Nephron progenitor cell (in vitro differentiated cells): Measurements from ENCODE around the gene GABRQ.
"Not testable (repeated sequence)": the region's sequence is repeated elsewhere in the genome, so short reads cannot be mapped to it uniquely, and the experiment has no call there.

Source experiments
- DNase-seq: peaks from one replicate; pipeline ENCODE4 v3.0.0; 2021
- H3K27ac Mint-ChIP-seq: 2 replicates; pipeline ENCODE4 v1.8.0; 2021; ENCODE audit warnings: mild to moderate bottlenecking, moderate library complexity, mixed read lengths
- H3K27me3 Mint-ChIP-seq: 2 replicates; pipeline ENCODE4 v1.8.0; 2021; ENCODE audit warnings: mild to moderate bottlenecking, low read depth, mixed read lengths; ENCODE audit not compliant: poor library complexity
- H3K36me3 Mint-ChIP-seq: 2 replicates; pipeline ENCODE4 v1.8.0; 2021; ENCODE audit warnings: low read depth, mixed read lengths
- H3K4me1 Mint-ChIP-seq: 2 replicates; pipeline ENCODE4 v1.8.0; 2021; ENCODE audit warnings: mixed read lengths
- H3K4me3 Mint-ChIP-seq: 2 replicates; pipeline ENCODE4 v1.8.0; 2021; ENCODE audit warnings: mild to moderate bottlenecking, moderate library complexity, mixed read lengths
- H3K9me3 Mint-ChIP-seq: 2 replicates; pipeline ENCODE4 v1.8.0; 2021; ENCODE audit warnings: mild to moderate bottlenecking, moderate library complexity, mixed read lengths
- TF ChIP-seq, protein P1 (sequence below): fragments of 200-600 bp; sonication (generic); IDR thresholded peaks from 2 replicates; pipeline ENCODE4 v1.5.0; 2021; ENCODE audit warnings: antibody characterized with exemption

Gene GABRQ

DNA sequence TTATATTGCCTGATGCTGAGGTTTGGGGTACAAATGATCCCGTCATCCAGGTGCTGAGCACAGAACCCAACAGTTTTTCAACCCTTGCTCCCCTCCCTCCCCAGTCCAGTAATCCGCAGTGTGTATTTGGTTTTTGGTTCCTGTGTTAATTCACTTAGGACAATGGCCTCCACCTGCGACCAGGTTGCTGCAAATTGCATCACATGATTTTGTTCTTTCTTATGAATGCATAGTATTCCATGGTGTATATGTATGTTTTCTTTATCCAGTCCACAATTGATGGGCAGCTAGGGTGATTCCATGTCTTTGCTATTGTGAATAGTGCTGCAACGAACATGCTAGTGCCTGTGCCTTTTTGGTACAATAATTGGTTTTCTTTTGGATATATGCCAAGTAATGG, 25.4 kb downstream of the GABRQ start:
- Mint-ChIP-seq H3K9me3 (peaks cover 59% of the 10 kb centered on the region), H3K4me3 (no peak overlapping the region), H3K27me3 (peaks cover 7% of the 10 kb centered on the region), H3K4me1 (no peaks in the 10 kb centered on the region), H3K36me3 (no peaks in the 10 kb centered on the region), H3K27ac (no peak overlapping the region)
- TF ChIP-seq, protein P1, sequence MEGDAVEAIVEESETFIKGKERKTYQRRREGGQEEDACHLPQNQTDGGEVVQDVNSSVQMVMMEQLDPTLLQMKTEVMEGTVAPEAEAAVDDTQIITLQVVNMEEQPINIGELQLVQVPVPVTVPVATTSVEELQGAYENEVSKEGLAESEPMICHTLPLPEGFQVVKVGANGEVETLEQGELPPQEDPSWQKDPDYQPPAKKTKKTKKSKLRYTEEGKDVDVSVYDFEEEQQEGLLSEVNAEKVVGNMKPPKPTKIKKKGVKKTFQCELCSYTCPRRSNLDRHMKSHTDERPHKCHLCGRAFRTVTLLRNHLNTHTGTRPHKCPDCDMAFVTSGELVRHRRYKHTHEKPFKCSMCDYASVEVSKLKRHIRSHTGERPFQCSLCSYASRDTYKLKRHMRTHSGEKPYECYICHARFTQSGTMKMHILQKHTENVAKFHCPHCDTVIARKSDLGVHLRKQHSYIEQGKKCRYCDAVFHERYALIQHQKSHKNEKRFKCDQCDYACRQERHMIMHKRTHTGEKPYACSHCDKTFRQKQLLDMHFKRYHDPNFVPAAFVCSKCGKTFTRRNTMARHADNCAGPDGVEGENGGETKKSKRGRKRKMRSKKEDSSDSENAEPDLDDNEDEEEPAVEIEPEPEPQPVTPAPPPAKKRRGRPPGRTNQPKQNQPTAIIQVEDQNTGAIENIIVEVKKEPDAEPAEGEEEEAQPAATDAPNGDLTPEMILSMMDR, result no peak
- DNase-seq, result no peak

DNA sequence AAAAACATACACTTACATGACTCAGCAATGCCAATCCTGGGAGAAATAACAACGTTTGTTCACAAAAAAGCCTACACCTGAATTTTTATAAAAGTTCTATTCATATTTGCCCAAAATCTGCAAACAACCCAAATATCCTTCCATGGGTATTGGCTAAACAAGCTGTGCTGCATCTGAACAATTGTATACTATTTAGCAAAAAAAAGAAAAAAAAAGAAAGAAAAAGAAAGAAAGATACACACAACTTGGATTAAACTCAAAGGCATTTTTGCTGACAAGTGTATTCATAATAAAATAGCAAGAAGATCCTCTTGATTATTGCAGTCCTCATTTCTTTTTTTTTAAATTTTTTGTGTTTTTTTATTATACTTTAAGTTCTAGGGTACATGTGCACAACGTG, 36.4 kb downstream of the GABRQ start:
- Mint-ChIP-seq H3K9me3 (peaks cover 40% of the 10 kb centered on the region), H3K27me3 (peaks cover 13% of the 10 kb centered on the region), H3K27ac (no peak overlapping the region), H3K4me3 (no peak overlapping the region), H3K36me3 (no peaks in the 10 kb centered on the region), H3K4me1 (no peaks in the 10 kb centered on the region)
- TF ChIP-seq, protein P1, result no peak
- no peak for DNase-seq

DNA sequence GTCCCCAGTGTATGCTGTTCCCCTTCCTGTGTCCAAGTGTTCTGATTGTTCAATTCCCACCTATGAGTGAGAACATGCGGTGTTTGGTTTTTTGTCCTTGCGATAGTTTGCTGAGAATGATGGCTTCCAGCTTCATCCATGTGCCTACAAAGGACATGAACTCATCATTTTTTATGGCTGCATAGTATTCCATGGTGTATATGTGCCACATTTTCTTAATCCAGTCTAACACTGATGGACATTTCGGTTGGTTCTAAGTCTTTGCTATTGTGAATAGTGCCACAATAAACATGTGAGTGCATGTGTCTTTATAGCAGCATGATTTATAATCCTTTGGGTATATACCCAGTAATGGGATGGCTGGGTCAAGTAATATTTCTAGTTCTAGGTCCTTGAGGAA, 37.0 kb downstream of the GABRQ start:
- not testable (repeated sequence) for H3K4me1 Mint-ChIP-seq, H3K27ac Mint-ChIP-seq, H3K4me3 Mint-ChIP-seq, DNase-seq, H3K36me3 Mint-ChIP-seq
- Mint-ChIP-seq H3K27me3 (peaks cover 13% of the 10 kb centered on the region), H3K9me3 (peaks cover 37% of the 10 kb centered on the region)

DNA sequence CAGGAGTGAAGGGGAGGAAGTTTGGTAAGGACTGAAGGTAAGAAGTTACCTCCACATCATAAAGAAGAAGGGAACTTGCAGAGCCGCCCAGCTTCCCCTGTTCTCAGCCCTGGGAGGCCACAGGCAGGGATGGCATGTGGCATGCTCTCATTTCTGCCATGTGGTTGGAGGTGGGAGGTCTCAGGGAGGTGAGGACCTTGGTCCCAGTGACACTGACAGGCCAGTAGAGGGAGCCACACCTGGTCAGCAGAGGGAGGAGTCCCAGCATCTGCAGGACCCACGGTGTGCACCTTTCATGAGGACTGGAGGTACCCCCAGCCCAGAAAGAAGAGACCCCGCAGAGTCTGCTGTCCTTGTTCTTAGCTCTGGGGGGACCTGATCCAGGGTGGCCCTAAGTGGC, 43.3 kb downstream of the GABRQ start:
- H3K27me3 Mint-ChIP-seq, H3K4me1 Mint-ChIP-seq, DNase-seq, H3K36me3 Mint-ChIP-seq, H3K4me3 Mint-ChIP-seq, H3K27ac Mint-ChIP-seq: not testable (repeated sequence)
- H3K9me3 Mint-ChIP-seq, result peaks cover 24% of the 10 kb centered on the region

DNA sequence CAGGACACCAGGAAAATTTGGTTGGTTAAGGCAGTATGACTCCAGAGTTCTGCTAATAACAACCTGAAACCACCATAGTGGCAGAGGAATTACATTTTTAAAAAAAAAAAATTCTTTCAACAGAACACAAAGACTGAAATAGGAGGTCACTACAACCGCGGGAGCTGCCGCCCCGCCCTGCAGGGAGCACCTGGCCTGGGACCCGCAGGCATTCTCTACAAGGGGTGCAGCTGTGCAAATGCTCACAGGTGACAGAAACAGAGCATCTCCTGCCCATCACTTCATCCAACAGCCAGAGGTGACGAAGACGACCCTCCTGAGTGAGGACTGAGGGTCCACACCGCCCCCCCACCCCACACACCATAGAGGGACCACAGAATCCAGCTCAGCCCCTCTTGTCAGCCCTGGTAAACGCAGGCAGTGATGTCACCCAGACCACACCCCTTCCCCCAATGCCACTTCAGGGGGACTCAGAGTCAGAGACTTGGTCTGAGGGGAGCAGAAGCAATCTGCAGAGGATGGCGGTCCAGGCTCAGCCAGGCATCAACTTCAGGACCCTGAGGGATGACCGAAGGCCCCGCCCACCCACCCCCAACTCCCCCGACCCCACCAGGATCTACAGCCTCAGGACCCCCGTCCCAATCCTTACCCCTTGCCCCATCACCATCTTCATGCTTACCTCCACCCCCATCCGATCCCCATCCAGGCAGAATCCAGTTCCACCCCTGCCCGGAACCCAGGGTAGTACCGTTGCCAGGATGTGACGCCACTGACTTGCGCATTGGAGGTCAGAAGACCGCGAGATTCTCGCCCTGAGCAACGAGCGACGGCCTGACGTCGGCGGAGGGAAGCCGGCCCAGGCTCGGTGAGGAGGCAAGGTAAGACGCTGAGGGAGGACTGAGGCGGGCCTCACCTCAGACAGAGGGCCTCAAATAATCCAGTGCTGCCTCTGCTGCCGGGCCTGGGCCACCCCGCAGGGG, 60.5 kb downstream of the GABRQ start, which contains the start of gene MAGEA3:
TSS of gene MAGEA3 (plus strand) at position 843 of the 980 bp plus-strand sequence. CDS start 2,039 bp downstream, outside the sequence.
- H3K27ac Mint-ChIP-seq, H3K36me3 Mint-ChIP-seq, DNase-seq, H3K4me1 Mint-ChIP-seq, H3K4me3 Mint-ChIP-seq, H3K27me3 Mint-ChIP-seq: not testable (repeated sequence)
- peaks cover 13% of the 10 kb centered on the region for H3K9me3 Mint-ChIP-seq

DNA sequence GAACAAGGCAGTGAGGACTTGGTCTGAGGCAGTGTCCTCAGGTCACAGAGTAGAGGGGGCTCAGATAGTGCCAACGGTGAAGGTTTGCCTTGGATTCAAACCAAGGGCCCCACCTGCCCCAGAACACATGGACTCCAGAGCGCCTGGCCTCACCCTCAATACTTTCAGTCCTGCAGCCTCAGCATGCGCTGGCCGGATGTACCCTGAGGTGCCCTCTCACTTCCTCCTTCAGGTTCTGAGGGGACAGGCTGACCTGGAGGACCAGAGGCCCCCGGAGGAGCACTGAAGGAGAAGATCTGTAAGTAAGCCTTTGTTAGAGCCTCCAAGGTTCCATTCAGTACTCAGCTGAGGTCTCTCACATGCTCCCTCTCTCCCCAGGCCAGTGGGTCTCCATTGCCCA, 62.7 kb downstream of the GABRQ start:
- DNase-seq, H3K27ac Mint-ChIP-seq: not testable (repeated sequence)
- H3K9me3 Mint-ChIP-seq, result peaks cover 13% of the 10 kb centered on the region

DNA sequence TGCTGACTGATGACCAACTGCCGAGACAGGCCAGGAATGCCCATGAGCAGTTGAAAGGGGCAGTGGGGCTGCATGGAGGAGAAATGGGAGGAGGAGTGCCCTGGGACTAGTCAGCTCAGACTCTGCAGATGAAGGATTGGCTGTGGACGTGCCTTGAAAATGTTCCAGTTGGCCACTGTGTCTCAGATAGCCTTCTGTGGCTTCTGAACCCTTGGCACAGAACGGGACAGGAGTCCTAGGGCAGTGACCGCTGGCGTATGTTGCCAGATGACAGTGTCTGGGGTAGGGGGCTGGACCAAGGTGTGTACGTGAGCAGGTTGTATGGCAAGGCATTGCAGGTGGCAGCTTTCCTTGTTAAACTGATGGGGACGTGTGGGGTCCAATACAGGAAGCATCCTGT, 68.8 kb downstream of the GABRQ start:
- not testable (repeated sequence) for H3K27me3 Mint-ChIP-seq, H3K27ac Mint-ChIP-seq, DNase-seq, H3K36me3 Mint-ChIP-seq, H3K4me1 Mint-ChIP-seq, H3K4me3 Mint-ChIP-seq, H3K9me3 Mint-ChIP-seq

More for the DNA sequence above, 62.7 kb downstream of the GABRQ start:
- H3K4me3 Mint-ChIP-seq, H3K27me3 Mint-ChIP-seq, H3K4me1 Mint-ChIP-seq, H3K36me3 Mint-ChIP-seq: not testable (repeated sequence)
